Body of pancreas (tissue), 4 donors: ENCODE measurements around the gene NEB. TPM values are rescaled to one million over a fixed set of nuclear protein-coding genes. Genes with fewer than 3 reads are reported as not detected.

ENCODE experiments used
- ATAC-seq: fragments of 150-250 bp; one replicate; pipeline ENCODE4 v1.9.1; 2016
- DNase-seq, 4 donors: peaks; one replicate each; pipeline ENCODE4 v3.0.0-alpha.2; 2019
- H3K27ac ChIP-seq, 4 donors: fragments of 200-600 bp; sonication (generic); 1 replicate in 3 of 4; 2 replicates in 1 of 4; pipeline versions ENCODE4 v1.5.1 to v1.6.1; 2016 to 2019; ENCODE audit warnings: mild to moderate bottlenecking in 1 of 4, mixed read lengths in 1 of 4, moderate library complexity in 1 of 4
- H3K27me3 ChIP-seq, 2 donors: fragments of 200-600 bp; sonication (generic); one replicate each; pipeline ENCODE4 v1.6.0; 2016; ENCODE audit warnings: mild to moderate bottlenecking in 1 of 2
- H3K36me3 ChIP-seq, 2 donors: fragments of 200-600 bp; sonication (generic); replicated peaks in 1 of 2; 2 replicates each; pipeline ENCODE4 v1.5.1; 2016; ENCODE audit warnings: low read depth in 2 of 2; ENCODE audit not compliant: insufficient read depth in 1 of 2
- H3K4me1 ChIP-seq: fragments of 200-600 bp; sonication (generic); one replicate; pipeline ENCODE4 v1.6.0; 2016
- H3K4me3 ChIP-seq, 2 donors: fragments of 200-600 bp; sonication (generic); 1 replicate in 1 of 2; 2 replicates in 1 of 2; pipeline ENCODE4 v1.5.1; 2016 to 2019
- H3K9me3 ChIP-seq, 3 donors: fragments of 200-600 bp; sonication (generic); 1 replicate in 2 of 3; 2 replicates in 1 of 3; pipeline ENCODE4 v1.5.1; 2016
- CTCF ChIP-seq, 7 experiments: fragments of 450-650 bp in 4 of 7; fragments of 200-600 bp in 3 of 7; sonication (generic) in 3 of 7; IDR thresholded peaks; one replicate each; pipeline ENCODE4 v1.5.1; 2016 to 2019; ENCODE audit warnings: antibody characterized with exemption in 7 of 7
- POLR2A ChIP-seq, 3 donors: fragments of 450-650 bp; IDR thresholded peaks; one replicate each; pipeline ENCODE4 v1.6.1; 2016; ENCODE audit warnings: antibody characterized with exemption in 3 of 3, mild to moderate bottlenecking in 2 of 3
- WGBS, 2 donors: methylation state at CpG; one replicate each; pipeline ENCODE4 v1.1.5; 2017; 5-methylcytosine and 5-hydroxymethylcytosine counted together
- intact Hi-C: fragments of 100-400 bp; cut with DNase I; formaldehyde crosslinking; loops from one replicate; pipeline ENCODE4 v1.15.1; 2023
- total RNA-seq, 2 donors: library from RNA; depleted of rRNA; stranded (reverse); fragments of >200 nt; gene quantifications; one replicate each; pipeline ENCODE4 v1.1.0, GENCODE V29; 2016

NEB gene
- total RNA-seq, 2 donors from 2014 or later, result 2.3 to 3.9 TPM

- ATAC-seq, result no peak
- no peaks in the 10 kb centered on the region for H3K27me3 ChIP-seq
- no peaks in the 10 kb centered on the region for H3K9me3 ChIP-seq
- DNase-seq, result no peak
- peaks cover 0 to 44% of the 10 kb centered on the region in 2 donors for H3K36me3 ChIP-seq
- no peak overlapping the region for H3K4me3 ChIP-seq
- H3K4me1 ChIP-seq, result no peaks in the 10 kb centered on the region
- intact Hi-C loops, result no loop called here
- H3K27ac ChIP-seq, result no peak overlapping the region
- TF ChIP-seq POLR2A (IDR thresholded peaks at IDR 0.05), result no peak
- peak; percentile 36 to 74 (median 50) for TF ChIP-seq CTCF (IDR thresholded peaks at IDR 0.05)
- WGBS, 2 donors, result 58 to 82% methylated on average over 3 of the region's 3 CpGs
Observed at GRCh38 chr2:151437630-151438029, 296.6 kb downstream of the NEB start.

Other genes starting within 250 kb of the NEB start
- 10 to 100 TPM; 21.3 to 21.4 TPM for gene ARL5A, start 93.9 kb upstream of the NEB start, total RNA-seq